ENCODE measurements around the gene MUTYH.

MUTYH gene

GRCh38 chr1:45328680-45329079, 11.6 kb downstream of the MUTYH start:
- no peak for DNase-seq (ENCODE audit: low read depth, low spot score)
- CTCF ChIA-PET = interaction anchor here (1.3 to 3.4 kb wide), 2 partner anchors 10 to 165 kb away, joined by 4 to 22 read pairs; partner anchors contain the start of genes MUTYH and TOE1
- POLR2A ChIA-PET = interaction anchor here (1.7 kb wide), 1 partner anchor 11 kb away, joined by 9 read pairs; the partner anchor contains the start of genes MUTYH and TOE1
- TF ChIP-seq CTCF (IDR thresholded peaks at IDR 0.05; ENCODE audit: insufficient read depth, low read length, missing control alignments) = no peak
- H3K4me3 ChIP-seq (ENCODE audit: low read depth, low read length) = no peak overlapping the region

GRCh38 chr1:45327644-45328515, 12.4 kb downstream of the MUTYH start:
- no peak for DNase-seq (ENCODE audit: low read depth, low spot score)
- ChIA-PET CTCF (interaction anchor here (0.6 to 3.4 kb wide), 5 partner anchors 11 to 165 kb away, joined by 3 to 22 read pairs (median 4); partner anchors contain the start of genes MUTYH and TOE1), POLR2A (interaction anchor here (0.7 to 1.7 kb wide), 3 partner anchors 12 to 24 kb away, joined by 3 to 9 read pairs (median 7); partner anchors contain the start of genes MUTYH and TOE1)
- peak overlapping the region; percentile 61 for H3K4me3 ChIP-seq (ENCODE audit: low read depth, low read length)
- TF ChIP-seq CTCF (IDR thresholded peaks at IDR 0.05; ENCODE audit: insufficient read depth, low read length, missing control alignments) = no peak

- ChIA-PET POLR2A (interaction anchor here (0.7 to 1.5 kb wide), 3 partner anchors 13 to 257 kb away, joined by 3 to 7 read pairs (median 3); partner anchors contain the start of genes MUTYH, NASP and TOE1), CTCF (interaction anchor here (0.6 to 3.4 kb wide), 8 partner anchors 12 to 457 kb away, joined by 3 to 22 read pairs (median 4); partner anchors contain the start of genes MUTYH and TOE1)
- peak within 1 kb of the TSS; percentile 61 for H3K4me3 ChIP-seq (ENCODE audit: low read depth, low read length)
- no peak for DNase-seq (ENCODE audit: low read depth, low spot score)
- TF ChIP-seq CTCF (IDR thresholded peaks at IDR 0.05; ENCODE audit: insufficient read depth, low read length, missing control alignments) = no peak
These were observed 13.3 kb downstream of the MUTYH start, which contains the start of gene HPDL for GRCh38 chr1:45326627-45327623. TSS of gene HPDL (plus strand) at chr1:45326895. CDS start at chr1:45327149, 254 bp downstream.

- DNase-seq (ENCODE audit: low read depth, low spot score) = no peak
- CTCF ChIA-PET = interaction anchor here (0.8 to 3.4 kb wide), 6 partner anchors 11 to 457 kb away, joined by 3 to 22 read pairs (median 5); partner anchors contain the start of genes MUTYH and TOE1
- TF ChIP-seq CTCF (IDR thresholded peaks at IDR 0.05; ENCODE audit: insufficient read depth, low read length, missing control alignments) = no peak
- no peak overlapping the region; the same call in 1 of the 2 replicates for H3K4me3 ChIP-seq (ENCODE audit: low read depth, low read length)
- POLR2A ChIA-PET = interaction anchor here (1.0 to 1.5 kb wide), 2 partner anchors 13 to 258 kb away, joined by 3 to 7 read pairs; partner anchors contain the start of genes MUTYH, NASP and TOE1
These were observed 14.3 kb downstream of the MUTYH start for GRCh38 chr1:45325851-45326506.

GRCh38 chr1:45322486-45323040, 17.7 kb downstream of the MUTYH start:
- DNase-seq (ENCODE audit: low read depth, low spot score) = no peak
- TF ChIP-seq CTCF (IDR thresholded peaks at IDR 0.05; ENCODE audit: insufficient read depth, low read length, missing control alignments) = no peak
- H3K4me3 ChIP-seq (ENCODE audit: low read depth, low read length) = no peak overlapping the region
- ChIA-PET POLR2A (interaction anchor here (0.7 kb wide), 1 partner anchor 199 kb away, joined by 3 read pairs; the partner anchor contains the start of gene PRDX1), CTCF (interaction anchor here (1.3 to 2.2 kb wide), 3 partner anchors 170 to 308 kb away, joined by 3 to 4 read pairs (median 4); no protein-coding TSS in a partner anchor)
